GM12801 (cell line): Measurements from ENCODE around the gene ARMS2.

Experiments
- CTCF ChIP-seq: IDR thresholded peaks from one replicate; pipeline ENCODE4 v1.5.1; 2011; ENCODE audit warnings: control low read depth; ENCODE audit not compliant: insufficient read length; ENCODE audit errors: extremely low read depth

The ARMS2 gene

GRCh38 chr10:122497241-122497640, 42.8 kb downstream of the ARMS2 start:
- no peak for TF ChIP-seq CTCF

GRCh38 chr10:122498521-122498920, 44.1 kb downstream of the ARMS2 start:
- no peak for TF ChIP-seq CTCF

- no peak for TF ChIP-seq CTCF
Observed at GRCh38 chr10:122499012-122499411, 44.6 kb downstream of the ARMS2 start.

GRCh38 chr10:122499491-122499941, 45.1 kb downstream of the ARMS2 start:
- no peak for TF ChIP-seq CTCF

GRCh38 chr10:122500194-122500593, 45.7 kb downstream of the ARMS2 start:
- TF ChIP-seq CTCF = no peak

- no peak for TF ChIP-seq CTCF
Observed at GRCh38 chr10:122500726-122501125, 46.3 kb downstream of the ARMS2 start.

- no peak for TF ChIP-seq CTCF
Observed at GRCh38 chr10:122503012-122503411, 48.6 kb downstream of the ARMS2 start.
